HEK293 (cell line): ENCODE measurements around the gene HEATR5B.
"Not testable (repeated sequence)": the region's sequence is repeated elsewhere in the genome, so short reads cannot be mapped to it uniquely, and the experiment has no call there.

Experiments
- CTCF ChIA-PET: fragments of 350-600 bp; formaldehyde crosslinking; extraction: SDS; loops from one replicate; lab custom pipeline; 2021; ENCODE audit warnings: antibody characterized with exemption; lab: Yijun Ruan, JAX
- POLR2A ChIA-PET: fragments of 300-600 bp; formaldehyde crosslinking; extraction: SDS; loops from one replicate; lab custom pipeline; 2020; ENCODE audit warnings: antibody characterized with exemption, inconsistent platforms; lab: Yijun Ruan, JAX
- H3K27ac ChIP-seq: fragments of 200-500 bp; sonication (Bioruptor generic); 2 replicates; pipeline ENCODE4 v1.5.1; 2014; ENCODE audit warnings: low read depth, low read length, control low read depth, inconsistent platforms; ENCODE audit errors: extremely low read depth
- H3K36me3 ChIP-seq, 2 experiments: fragments of 200-500 bp in 1 of 2; sonication (Bioruptor generic) in 1 of 2; 1 replicate in 1 of 2; 2 replicates in 1 of 2; pipeline ENCODE4 v1.5.1; 2014 to 2017; ENCODE audit warnings: inconsistent platforms in 2 of 2, low read length in 2 of 2; ENCODE audit not compliant: control insufficient read depth in 2 of 2, insufficient read depth in 1 of 2
- H3K4me1 ChIP-seq: fragments of 200-500 bp; sonication (Bioruptor generic); 2 replicates; pipeline ENCODE4 v1.5.1; 2014; ENCODE audit warnings: mild to moderate bottlenecking, low read length, inconsistent platforms; ENCODE audit not compliant: control insufficient read depth, insufficient read depth
- H3K4me3 ChIP-seq: 2 replicates; pipeline ENCODE4 v1.5.1; 2011; ENCODE audit warnings: low read depth, mild to moderate bottlenecking, control low read depth, low read length, moderate library complexity
- H3K9me3 ChIP-seq: fragments of 200-500 bp; sonication (Bioruptor generic); 2 replicates; pipeline ENCODE4 v1.5.1; 2014; ENCODE audit warnings: low read depth, low read length, inconsistent platforms; ENCODE audit not compliant: control insufficient read depth, insufficient read depth
- EGR2 ChIP-seq: fragments of 450-650 bp; formaldehyde crosslinking; IDR thresholded peaks from 2 replicates; pipeline ENCODE4 v1.5.1; 2016; ENCODE audit warnings: low read depth, missing biosample characterization, missing genetic modification characterization
- GFI1B ChIP-seq: fragments of 450-650 bp; formaldehyde crosslinking; IDR thresholded peaks from 2 replicates; pipeline ENCODE4 v1.5.1; 2016; ENCODE audit warnings: missing biosample characterization, missing genetic modification characterization
- HOXD13 ChIP-seq: sonication (generic); formaldehyde crosslinking; IDR thresholded peaks from 2 replicates; pipeline ENCODE4 v1.8.0; 2022; ENCODE audit warnings: missing genetic modification reagents, borderline replicate concordance
- KLF17 ChIP-seq: fragments of 450-650 bp; formaldehyde crosslinking; IDR thresholded peaks from 2 replicates; pipeline ENCODE4 v1.5.1; 2016; ENCODE audit warnings: missing biosample characterization, missing genetic modification characterization
- PRDM1 ChIP-seq: fragments of 450-650 bp; formaldehyde crosslinking; IDR thresholded peaks from 2 replicates; pipeline ENCODE4; 2016; ENCODE audit warnings: missing biosample characterization, missing genetic modification characterization
- YY1 ChIP-seq: fragments of 450-650 bp; formaldehyde crosslinking; IDR thresholded peaks from 2 replicates; pipeline ENCODE4 v1.5.1; 2018; ENCODE audit warnings: missing biosample characterization, missing genetic modification characterization
- ZEB2 ChIP-seq: fragments of 450-650 bp; formaldehyde crosslinking; IDR thresholded peaks from 2 replicates; pipeline ENCODE4 v1.5.1; 2016; ENCODE audit warnings: missing biosample characterization, missing genetic modification characterization
- ZFP37 ChIP-seq: fragments of 450-650 bp; formaldehyde crosslinking; IDR thresholded peaks from 2 replicates; pipeline ENCODE4 v1.5.1; 2016; ENCODE audit warnings: missing biosample characterization, missing genetic modification characterization
- ZIC2 ChIP-seq: fragments of 450-650 bp; formaldehyde crosslinking; IDR thresholded peaks from 2 replicates; pipeline ENCODE4 v1.5.1; 2016; ENCODE audit warnings: missing biosample characterization, missing genetic modification characterization
- ZNF112 ChIP-seq: fragments of 450-650 bp; formaldehyde crosslinking; IDR thresholded peaks from 2 replicates; pipeline ENCODE4 v1.5.0; 2017; ENCODE audit warnings: missing biosample characterization, missing genetic modification characterization
- ZNF140 ChIP-seq: fragments of 450-650 bp; formaldehyde crosslinking; IDR thresholded peaks from 2 replicates; pipeline ENCODE4 v1.5.1; 2016; ENCODE audit warnings: missing biosample characterization, missing genetic modification characterization
- ZNF148 ChIP-seq: fragments of 450-650 bp; formaldehyde crosslinking; IDR thresholded peaks from 2 replicates; pipeline ENCODE4 v1.5.0; 2017; ENCODE audit warnings: missing biosample characterization, missing genetic modification characterization, borderline replicate concordance
- ZNF274 ChIP-seq, 2 experiments: fragments of 200-500 bp in 1 of 2; fragments of 450-650 bp in 1 of 2; sonication (Bioruptor generic) in 1 of 2; formaldehyde crosslinking in 1 of 2; IDR thresholded peaks; 2 replicates each; pipeline versions ENCODE4 v1.5.1 to v1.6.1; 2014 to 2016; ENCODE audit warnings: borderline replicate concordance in 1 of 2, inconsistent platforms in 1 of 2, low read length in 1 of 2, missing biosample characterization in 1 of 2, missing genetic modification characterization in 1 of 2
- ZNF292 ChIP-seq: fragments of 450-650 bp; formaldehyde crosslinking; IDR thresholded peaks from 2 replicates; pipeline ENCODE4 v1.5.1; 2016; ENCODE audit warnings: low read depth, missing biosample characterization, missing genetic modification characterization, borderline replicate concordance
- ZNF404 ChIP-seq: fragments of 450-650 bp; formaldehyde crosslinking; IDR thresholded peaks from 2 replicates; pipeline ENCODE4 v1.5.1; 2017; ENCODE audit warnings: missing biosample characterization, missing genetic modification characterization
- ZNF473 ChIP-seq: fragments of 450-650 bp; formaldehyde crosslinking; IDR thresholded peaks from 2 replicates; pipeline ENCODE4 v1.5.1; 2017; ENCODE audit warnings: missing biosample characterization, missing genetic modification characterization
- ZNF510 ChIP-seq: fragments of 450-650 bp; formaldehyde crosslinking; IDR thresholded peaks from 2 replicates; pipeline ENCODE4 v1.5.1; 2018; ENCODE audit warnings: mild to moderate bottlenecking, missing genetic modification characterization, missing biosample characterization; ENCODE audit not compliant: insufficient replicate concordance
- ZNF560 ChIP-seq: fragments of 450-650 bp; formaldehyde crosslinking; IDR thresholded peaks from 2 replicates; pipeline ENCODE4 v1.5.1; 2017; ENCODE audit warnings: missing biosample characterization, missing genetic modification characterization, borderline replicate concordance
- ZNF561 ChIP-seq: fragments of 450-650 bp; IDR thresholded peaks from 2 replicates; pipeline ENCODE4 v1.5.1; 2018; ENCODE audit warnings: missing biosample characterization, missing genetic modification characterization, borderline replicate concordance
- ZNF571 ChIP-seq: fragments of 450-650 bp; formaldehyde crosslinking; IDR thresholded peaks from 2 replicates; pipeline ENCODE4 v1.5.0; 2017; ENCODE audit warnings: missing biosample characterization, missing genetic modification characterization
- ZNF585B ChIP-seq: fragments of 450-650 bp; formaldehyde crosslinking; IDR thresholded peaks from 2 replicates; pipeline ENCODE4 v1.5.1; 2016; ENCODE audit warnings: missing biosample characterization, missing genetic modification characterization
- ZNF654 ChIP-seq: fragments of 450-650 bp; formaldehyde crosslinking; IDR thresholded peaks from 2 replicates; pipeline ENCODE4 v1.5.1; 2016; ENCODE audit warnings: low read depth, missing biosample characterization, missing genetic modification characterization
- ZNF658 ChIP-seq: fragments of 450-650 bp; formaldehyde crosslinking; IDR thresholded peaks from 2 replicates; pipeline ENCODE4; 2016; ENCODE audit warnings: missing biosample characterization, missing genetic modification characterization
- ZNF677 ChIP-seq: fragments of 450-650 bp; IDR thresholded peaks from 2 replicates; pipeline ENCODE4 v1.5.0; 2018; ENCODE audit warnings: missing biosample characterization, mild to moderate bottlenecking, missing genetic modification characterization, moderate library complexity
- ZNF704 ChIP-seq: fragments of 450-650 bp; formaldehyde crosslinking; IDR thresholded peaks from 2 replicates; pipeline ENCODE4 v1.5.1; 2016; ENCODE audit warnings: missing biosample characterization, missing genetic modification characterization

HEATR5B gene

GRCh38 chr2:36949845-36950244 lies 134.3 kb downstream of the HEATR5B start:
- peaks cover 11% of the 10 kb centered on the region for H3K4me1 ChIP-seq
- no peak overlapping the region for H3K27ac ChIP-seq
- H3K4me3 ChIP-seq = no peak overlapping the region
- CTCF ChIA-PET = no interaction called here
- no peaks in the 10 kb centered on the region for H3K9me3 ChIP-seq
- POLR2A ChIA-PET = no interaction called here
- no peaks in the 10 kb centered on the region for H3K36me3 ChIP-seq
- TF ChIP-seq ZFP37 (tag by site-specific recombination) (no peak), ZNF561 (tag by site-specific recombination) (no peak), ZNF274 (IDR thresholded peaks at IDR 0.05; ENCODE audit: low read length) (no peak), ZNF274 (tag by site-specific recombination; IDR thresholded peaks at IDR 0.05; ENCODE audit: borderline replicate concordance) (no peak), YY1 (tag by site-specific recombination) (no peak), PRDM1 (tag by site-specific recombination) (no peak), ZNF658 (tag by site-specific recombination) (no peak), ZNF677 (tag by site-specific recombination) (no peak), ZNF140 (no peak), ZNF148 (tag by site-specific recombination) (no peak), HOXD13 (no peak), ZIC2 (no peak), ZNF473 (tag by site-specific recombination) (no peak), KLF17 (no peak), GFI1B (tag by site-specific recombination) (no peak)

GRCh38 chr2:36945240-36945639 lies 138.9 kb downstream of the HEATR5B start:
- H3K4me1 ChIP-seq, POLR2A ChIA-PET, H3K36me3 ChIP-seq, H3K4me3 ChIP-seq, H3K27ac ChIP-seq, CTCF ChIA-PET, H3K9me3 ChIP-seq: not testable (repeated sequence)

GRCh38 chr2:36941867-36942266 lies 142.3 kb downstream of the HEATR5B start:
- Histone ChIP-seq H3K36me3 (no peaks in the 10 kb centered on the region; a peak in 1 of 3 replicates), H3K4me1 (peaks cover 3% of the 10 kb centered on the region; the same call in 1 of the 2 replicates)
- no peak for TF ChIP-seq ZNF112 (tag by site-specific recombination)
- TF ChIP-seq ZNF585B = no peak
- no peak for TF ChIP-seq ZNF704
- no peak for TF ChIP-seq ZNF510 (tag by site-specific recombination)
- TF ChIP-seq ZNF654 (tag by site-specific recombination) = no peak
- no peak for TF ChIP-seq ZNF571 (tag by site-specific recombination)
- no peak for TF ChIP-seq ZNF404 (tag by site-specific recombination)
- no peak for TF ChIP-seq ZNF292 (tag by site-specific recombination)
- no peak for TF ChIP-seq ZNF560 (tag by site-specific recombination)
- TF ChIP-seq ZEB2 (tag by site-specific recombination) = no peak
- no peak for TF ChIP-seq EGR2 (tag by site-specific recombination)
- TF ChIP-seq, all 188 proteins: peak for 0
- Histone ChIP-seq H3K9me3 (no peaks in the 10 kb centered on the region), H3K27ac (no peak overlapping the region), H3K4me3 (no peak overlapping the region)
- POLR2A ChIA-PET = no interaction called here
- CTCF ChIA-PET = no interaction called here

GRCh38 chr2:36936526-36936925 lies 147.6 kb downstream of the HEATR5B start:
- H3K36me3 ChIP-seq, H3K4me1 ChIP-seq, CTCF ChIA-PET, H3K4me3 ChIP-seq, H3K27ac ChIP-seq, POLR2A ChIA-PET, H3K9me3 ChIP-seq: not testable (repeated sequence)
